Activated CD8-positive, alpha-beta T cell treated with anti-CD3 and anti-CD28 coated beads for 36 hours (primary cell): ENCODE measurements around the gene NIPAL3. TPM values are rescaled to one million over a fixed set of nuclear protein-coding genes. Genes with fewer than 3 reads are reported as not detected.

Experiments
- ATAC-seq: fragments of 200-7000 bp; cut with Tn5 transposase; one replicate; pipeline ENCODE4 v1.10.0; 2021; ENCODE audit warnings: mild to moderate bottlenecking, moderate library complexity
- CTCF ChIA-PET: fragments of 350-600 bp; sonication (Branson Sonifier 250); formaldehyde crosslinking; loops from one replicate; lab custom pipeline; 2021; ENCODE audit warnings: antibody characterized with exemption; lab: Charles Lee
- POLR2A ChIA-PET: fragments of 350-600 bp; sonication (Branson Sonifier 250); formaldehyde crosslinking; loops from one replicate; lab custom pipeline; 2021; ENCODE audit warnings: antibody characterized with exemption; lab: Charles Lee
- DNase-seq: peaks from one replicate; pipeline ENCODE4 v3.0.0-alpha.2; 2020
- H3K27ac Mint-ChIP-seq: one replicate; pipeline ENCODE4 v1.8.0; 2021; ENCODE audit warnings: mild to moderate bottlenecking, mixed read lengths
- H3K27me3 Mint-ChIP-seq: one replicate; pipeline ENCODE4 v1.8.0; 2021; ENCODE audit warnings: mixed read lengths
- H3K36me3 Mint-ChIP-seq: one replicate; pipeline ENCODE4 v1.8.0; 2021; ENCODE audit warnings: low read depth, mixed read lengths
- H3K4me1 Mint-ChIP-seq: one replicate; pipeline ENCODE4 v1.8.0; 2021; ENCODE audit warnings: low read depth, mixed read lengths
- H3K4me3 Mint-ChIP-seq: one replicate; pipeline ENCODE4 v1.8.0; 2021; ENCODE audit warnings: mild to moderate bottlenecking, moderate library complexity, mixed read lengths
- H3K9me3 Mint-ChIP-seq: one replicate; pipeline ENCODE4 v1.8.0; 2021; ENCODE audit warnings: mixed read lengths
- intact Hi-C: fragments of 100-400 bp; cut with micrococcal nuclease; formaldehyde crosslinking; loops from one replicate; pipeline ENCODE4 v1.10.0; 2022
- total RNA-seq, 2 experiments: library from RNA; stranded (reverse); gene quantifications; one replicate each; pipeline ENCODE4 v1.2.3, GENCODE V29; 2021
- TF ChIP-seq, protein P1 (sequence below): fragments of 200-600 bp; IDR thresholded peaks from one replicate; pipeline ENCODE4 v1.8.0; 2022; ENCODE audit warnings: antibody characterized with exemption, mild to moderate bottlenecking

NIPAL3 gene
- total RNA-seq, 2 experiments from 2014 or later, result 33.2 to 33.3 TPM

DNA sequence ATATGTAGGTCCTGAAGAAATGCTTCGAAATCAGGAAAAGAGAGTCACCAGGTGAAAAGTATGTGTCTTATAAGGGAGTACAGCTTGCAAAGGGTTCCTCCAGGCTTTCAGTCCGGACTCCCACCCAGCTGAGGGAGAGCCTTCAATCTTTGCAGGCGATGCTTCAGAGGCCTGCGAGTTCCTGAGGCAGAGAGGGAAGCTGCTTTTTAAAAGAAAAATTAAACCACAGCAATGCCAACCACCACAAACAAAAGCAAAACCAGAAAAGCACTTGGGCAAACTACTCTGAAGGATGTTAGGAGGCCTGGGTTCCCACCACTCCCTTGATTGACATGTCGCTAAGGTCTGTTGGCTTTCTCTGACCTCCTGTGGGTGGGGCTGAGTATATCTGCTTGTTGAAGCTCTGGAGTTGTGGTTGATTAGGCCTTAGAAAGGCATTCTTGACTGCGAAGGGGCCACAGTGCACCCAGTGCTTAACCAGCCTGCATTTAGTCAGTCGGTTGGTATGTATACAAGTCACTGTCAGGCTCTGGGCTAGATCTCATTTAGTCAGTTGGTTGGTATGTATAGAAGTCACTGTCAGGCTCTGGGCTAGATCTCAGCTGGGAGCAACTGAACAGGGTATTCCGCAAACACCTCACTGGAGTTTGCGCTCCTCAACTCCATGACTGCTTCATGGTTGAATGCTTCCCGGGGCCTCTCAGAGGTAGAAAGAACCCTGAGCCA is 1.2 kb downstream of the NIPAL3 start:
- DNase-seq, result peak; percentile 81
- POLR2A ChIA-PET, result interaction anchor here (0.6 to 3.6 kb wide), 7 partner anchors 9 to 226 kb away, joined by 3 to 17 read pairs (median 4); partner anchors contain the start of gene RCAN3

GRCh38 chr1:24417681-24418080 is 2.1 kb downstream of the NIPAL3 start:
- Mint-ChIP-seq H3K4me1 (peaks cover 55% of the 10 kb centered on the region), H3K27ac (peak overlapping the region; percentile 37), H3K9me3 (no peaks in the 10 kb centered on the region), H3K36me3 (peaks cover 19% of the 10 kb centered on the region), H3K27me3 (no peaks in the 10 kb centered on the region), H3K4me3 (peak overlapping the region; percentile 98)
- DNase-seq (no peak), ATAC-seq (no peak)
- intact Hi-C loops, result loop anchor here (5.0 kb wide), 4 partner anchors 65 to 170 kb away; partner anchors contain the start of gene RCAN3
- CTCF ChIA-PET, result interaction anchor here (1.1 to 9.6 kb wide), 11 partner anchors 23 to 219 kb away, joined by 3 to 103 read pairs (median 10); no protein-coding TSS in a partner anchor
- TF ChIP-seq, protein P1, sequence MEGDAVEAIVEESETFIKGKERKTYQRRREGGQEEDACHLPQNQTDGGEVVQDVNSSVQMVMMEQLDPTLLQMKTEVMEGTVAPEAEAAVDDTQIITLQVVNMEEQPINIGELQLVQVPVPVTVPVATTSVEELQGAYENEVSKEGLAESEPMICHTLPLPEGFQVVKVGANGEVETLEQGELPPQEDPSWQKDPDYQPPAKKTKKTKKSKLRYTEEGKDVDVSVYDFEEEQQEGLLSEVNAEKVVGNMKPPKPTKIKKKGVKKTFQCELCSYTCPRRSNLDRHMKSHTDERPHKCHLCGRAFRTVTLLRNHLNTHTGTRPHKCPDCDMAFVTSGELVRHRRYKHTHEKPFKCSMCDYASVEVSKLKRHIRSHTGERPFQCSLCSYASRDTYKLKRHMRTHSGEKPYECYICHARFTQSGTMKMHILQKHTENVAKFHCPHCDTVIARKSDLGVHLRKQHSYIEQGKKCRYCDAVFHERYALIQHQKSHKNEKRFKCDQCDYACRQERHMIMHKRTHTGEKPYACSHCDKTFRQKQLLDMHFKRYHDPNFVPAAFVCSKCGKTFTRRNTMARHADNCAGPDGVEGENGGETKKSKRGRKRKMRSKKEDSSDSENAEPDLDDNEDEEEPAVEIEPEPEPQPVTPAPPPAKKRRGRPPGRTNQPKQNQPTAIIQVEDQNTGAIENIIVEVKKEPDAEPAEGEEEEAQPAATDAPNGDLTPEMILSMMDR, result no peak
- POLR2A ChIA-PET, result interaction anchor here (1.6 to 3.6 kb wide), 2 partner anchors 88 to 225 kb away, joined by 4 to 17 read pairs; no protein-coding TSS in a partner anchor

More for the DNA sequence above, 1.2 kb downstream of the NIPAL3 start:
- Mint-ChIP-seq H3K4me1 (peaks cover 56% of the 10 kb centered on the region), H3K9me3 (no peaks in the 10 kb centered on the region), H3K27ac (peak overlapping the region; percentile 95), H3K36me3 (peaks cover 13% of the 10 kb centered on the region), H3K4me3 (peak overlapping the region; percentile 98), H3K27me3 (no peaks in the 10 kb centered on the region)
- ATAC-seq, result peak; percentile 29
- intact Hi-C loops, result loop anchor here (5.0 kb wide), 4 partner anchors 65 to 170 kb away; partner anchors contain the start of gene RCAN3
- CTCF ChIA-PET, result interaction anchor here (0.6 to 9.6 kb wide), 22 partner anchors 9 to 220 kb away, joined by 3 to 103 read pairs (median 11); partner anchors contain the start of gene RCAN3
- TF ChIP-seq, protein P1, result no peak

GRCh38 chr1:24418898-24419628 is 3.5 kb downstream of the NIPAL3 start:
- Mint-ChIP-seq H3K4me1 (peaks cover 58% of the 10 kb centered on the region), H3K27ac (peak overlapping the region; percentile 57), H3K4me3 (no peak overlapping the region), H3K27me3 (no peaks in the 10 kb centered on the region), H3K9me3 (no peaks in the 10 kb centered on the region), H3K36me3 (peaks cover 24% of the 10 kb centered on the region)
- ATAC-seq (no peak), DNase-seq (peak; percentile 24)
- POLR2A ChIA-PET, result interaction anchor here (1.0 to 1.1 kb wide), 3 partner anchors 48 to 83 kb away, joined by 3 read pairs; no protein-coding TSS in a partner anchor
- TF ChIP-seq, protein P1, result no peak
- CTCF ChIA-PET, result interaction anchor here (1.1 to 9.6 kb wide), 6 partner anchors 25 to 221 kb away, joined by 3 to 103 read pairs (median 36); no protein-coding TSS in a partner anchor
- intact Hi-C loops, result loop anchor here (5.0 kb wide), 4 partner anchors 63 to 168 kb away; partner anchors contain the start of gene RCAN3

DNA sequence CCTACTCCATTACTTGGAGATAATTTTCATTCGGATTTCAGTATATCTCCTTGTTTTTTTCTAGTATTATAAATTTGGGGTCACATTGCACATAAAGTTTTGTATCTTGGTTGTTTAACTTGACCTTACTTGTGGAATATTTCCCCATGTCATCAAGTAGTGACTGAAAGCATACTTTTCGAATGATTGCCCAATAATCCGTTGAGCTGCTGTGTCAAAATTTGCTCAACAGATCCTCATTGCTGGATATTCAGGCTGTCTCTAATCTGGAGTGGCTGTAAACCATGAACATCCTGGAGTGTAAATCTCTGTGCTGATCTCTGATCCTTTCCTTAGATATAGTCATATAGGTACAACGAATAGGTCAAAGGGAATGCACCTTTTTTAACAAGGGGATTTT is 4.9 kb downstream of the NIPAL3 start:
- H3K9me3 Mint-ChIP-seq, result no peaks in the 10 kb centered on the region
- no peaks in the 10 kb centered on the region for H3K27me3 Mint-ChIP-seq
- H3K4me3 Mint-ChIP-seq, result no peak overlapping the region
- H3K27ac Mint-ChIP-seq, result no peak overlapping the region
- H3K36me3 Mint-ChIP-seq, result peaks cover 32% of the 10 kb centered on the region
- DNase-seq (no peak), ATAC-seq (no peak)
- peaks cover 58% of the 10 kb centered on the region for H3K4me1 Mint-ChIP-seq
- ChIA-PET CTCF (no interaction called here), POLR2A (no interaction called here)
- intact Hi-C loops, result no loop called here
- TF ChIP-seq, protein P1, result no peak
